Mammary epithelial cell (primary cell): Measurements from ENCODE around the gene KPNA4.

Experiments used
- CTCF ChIP-seq, 2 donors: IDR thresholded peaks in 1 of 2; conservative IDR thresholded peaks in 1 of 2; 2 replicates each; pipeline ENCODE4 v1.5.1; 2011 to 2012; ENCODE audit warnings: inconsistent platforms in 2 of 2, low read length in 2 of 2, mild to moderate bottlenecking in 2 of 2, control low read depth in 1 of 2, low read depth in 1 of 2; ENCODE audit not compliant: insufficient read depth in 1 of 2; ENCODE audit errors: extremely low read depth in 1 of 2
- EZH2 ChIP-seq: IDR thresholded peaks from 2 replicates; pipeline ENCODE4 v1.6.1; 2012; ENCODE audit warnings: low read length, inconsistent platforms, borderline replicate concordance

- TF ChIP-seq CTCF (conservative IDR thresholded peaks at IDR 0.05 in 1 of 2, IDR thresholded peaks at IDR 0.05 in 1 of 2; ENCODE audit: extremely low read depth in 1 of 2, insufficient read depth in 1 of 2, low read depth in 1 of 2, low read length in 2 of 2) (peak in 1 of 2 donors; percentile 30), EZH2 (no peak)
These were observed 115.5 kb downstream of the KPNA4 start, which contains the start of gene TRIM59 for GRCh38 chr3:160449636-160450598.
